Lower leg skin (tissue), 3 donors: Measurements from ENCODE around the gene RNMT.

ENCODE experiments used
- CTCF ChIP-seq, 3 donors: fragments of 450-650 bp; IDR thresholded peaks; one replicate each; pipeline ENCODE4 v1.5.1; 2016; ENCODE audit warnings: antibody characterized with exemption in 3 of 3, mild to moderate bottlenecking in 3 of 3, moderate library complexity in 2 of 3
- POLR2A ChIP-seq, 2 donors: fragments of 450-650 bp; IDR thresholded peaks; one replicate each; pipeline ENCODE4 v1.6.1; 2016 to 2017; ENCODE audit warnings: antibody characterized with exemption in 2 of 2, mild to moderate bottlenecking in 1 of 2, moderate library complexity in 1 of 2

GRCh38 chr18:13758622-13759021, 32.1 kb downstream of the RNMT start:
- TF ChIP-seq CTCF (IDR thresholded peaks at IDR 0.05) (no peak), POLR2A (IDR thresholded peaks at IDR 0.05) (no peak)
